Stimulated activated CD4-positive, alpha-beta T cell treated with anti-CD3 and anti-CD28 coated beads, TNF-alpha, amount 100 ng/mL, for 24 hours (primary cell): Measurements from ENCODE around the gene OPCML.

Experiments
- DNase-seq, 3 experiments: peaks; one replicate each; pipeline ENCODE4 v3.0.0-alpha.2; 2020; ENCODE audit warnings: low read depth in 3 of 3

Gene OPCML

GRCh38 chr11:132669949-132670348 is 862.4 kb downstream of the OPCML start:
- no peak for DNase-seq

- DNase-seq, result no peak
Observed at GRCh38 chr11:132665205-132665604, 867.1 kb downstream of the OPCML start.

- no peak for DNase-seq
Observed at GRCh38 chr11:132658696-132659095, 873.6 kb downstream of the OPCML start.

DNA sequence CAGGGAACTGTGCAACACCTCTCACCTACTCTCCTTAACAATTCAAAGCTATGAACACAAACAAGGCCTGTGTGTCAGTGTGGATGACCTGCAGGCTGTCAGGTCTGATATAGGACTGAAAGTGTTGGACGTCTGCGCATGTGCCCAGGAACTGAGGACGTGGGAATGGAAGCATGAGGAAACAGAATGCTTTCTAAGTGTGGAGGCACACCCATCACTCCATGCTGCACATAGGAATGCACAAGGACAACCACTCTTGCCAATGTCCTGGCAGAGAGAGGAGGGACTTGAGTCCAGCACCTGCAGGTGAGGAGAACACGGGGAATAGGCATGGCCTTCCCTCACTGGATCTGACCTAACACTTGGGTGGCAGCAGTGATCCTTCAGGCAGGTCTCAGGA is 874.3 kb downstream of the OPCML start:
- no peak for DNase-seq

- DNase-seq, result no peak
Observed at GRCh38 chr11:132655187-132655855, 877.0 kb downstream of the OPCML start.

DNA sequence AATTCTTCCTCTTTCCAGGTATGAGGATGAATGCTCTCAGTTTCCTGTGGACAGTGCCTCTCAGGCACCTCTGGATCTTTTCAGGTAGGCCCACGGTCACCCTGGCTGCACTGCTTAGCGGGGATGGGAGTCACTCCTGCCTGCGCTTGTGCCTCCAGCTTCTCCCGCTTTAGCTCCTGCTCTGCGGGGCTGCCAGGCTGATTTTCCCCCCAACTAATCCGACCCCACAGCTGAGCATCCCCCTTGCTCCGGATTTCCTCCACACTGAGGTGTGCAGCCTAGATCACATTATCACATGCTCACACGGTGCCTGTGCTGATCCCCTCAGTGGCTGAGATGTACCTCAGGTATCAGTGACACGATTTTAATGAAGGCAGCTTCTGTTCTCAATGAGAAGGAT is 879.1 kb downstream of the OPCML start:
- DNase-seq, result no peak

DNA sequence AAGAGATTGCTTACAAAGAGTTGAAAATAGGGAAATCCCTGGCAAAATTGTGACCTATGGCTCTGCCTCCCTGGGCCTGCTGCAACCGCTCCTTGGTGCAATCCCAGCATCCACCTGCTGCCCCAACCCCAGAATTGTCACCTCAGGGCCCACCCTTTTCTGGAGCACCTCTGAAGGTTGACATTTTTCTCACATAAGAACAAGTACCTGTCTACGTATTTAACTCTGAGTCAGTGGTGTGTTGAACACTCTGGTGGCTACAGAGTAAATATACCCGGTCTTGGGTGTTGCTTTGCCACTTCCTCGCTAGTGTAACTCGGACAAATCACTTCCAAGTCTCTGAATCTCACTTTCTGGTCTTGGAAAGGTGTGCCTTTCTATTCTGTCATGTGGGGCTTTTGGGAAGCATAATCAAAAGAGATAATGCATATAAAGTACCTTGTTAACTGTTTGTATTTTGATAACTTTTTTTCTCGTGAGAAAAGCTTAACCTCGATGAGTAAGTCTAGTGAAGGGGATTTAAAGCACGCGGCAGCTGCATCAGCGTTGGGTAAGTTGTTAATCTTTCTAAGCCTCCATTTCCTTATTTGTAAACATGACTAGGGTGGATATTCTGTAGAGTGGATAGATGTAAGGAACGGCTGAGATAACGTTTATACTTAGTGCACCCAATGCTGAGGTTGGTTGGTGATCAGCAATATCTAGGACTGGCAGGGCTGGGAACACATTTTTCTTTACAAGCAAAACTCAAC is 881.2 kb downstream of the OPCML start:
- DNase-seq, result no peak

- no peak for DNase-seq
Observed at GRCh38 chr11:132649277-132649676, 883.0 kb downstream of the OPCML start.

DNA sequence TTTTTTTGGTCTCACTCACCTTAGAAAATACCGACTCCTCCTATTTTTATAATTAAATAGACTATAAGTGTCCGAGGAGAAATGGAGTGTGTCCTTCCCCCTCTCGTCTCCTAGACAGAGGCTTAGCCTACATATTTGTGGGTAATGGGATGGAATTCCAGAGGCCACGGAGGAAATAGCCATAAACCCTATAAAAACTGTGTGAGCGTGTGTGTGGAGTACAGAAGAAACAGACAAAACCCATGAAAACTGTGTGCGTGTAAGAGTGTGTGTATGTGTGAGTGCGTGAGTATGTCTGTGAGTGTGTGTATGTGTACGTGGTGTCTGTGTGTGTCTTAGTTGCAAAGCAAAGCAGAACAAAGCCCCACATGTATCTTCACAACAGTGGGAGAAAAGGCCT is 883.5 kb downstream of the OPCML start:
- no peak for DNase-seq

- no peak for DNase-seq
Observed at GRCh38 chr11:132646890-132647289, 885.4 kb downstream of the OPCML start.

- DNase-seq, result no peak
Observed at GRCh38 chr11:132644520-132645239, 887.6 kb downstream of the OPCML start.

DNA sequence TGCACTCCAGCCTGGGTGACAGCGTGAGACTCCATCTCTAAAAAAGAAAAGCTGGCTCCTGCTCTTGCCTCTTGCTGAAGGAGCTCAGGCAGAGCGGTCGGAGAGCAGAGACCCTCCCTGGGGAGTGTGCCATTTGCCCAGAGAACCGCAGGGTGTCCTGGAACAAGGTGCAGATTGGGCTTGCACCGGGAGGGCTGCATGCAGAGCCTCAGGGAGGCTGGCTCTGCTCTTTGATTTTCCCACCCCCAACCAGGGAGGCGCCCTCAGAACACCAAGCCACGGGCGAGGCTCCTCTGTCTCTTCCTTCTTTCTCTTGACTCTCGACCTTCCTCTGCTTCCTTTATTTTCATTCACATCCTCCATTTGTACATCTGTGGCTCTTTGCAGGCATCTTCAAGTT is 889.1 kb downstream of the OPCML start:
- DNase-seq, result no peak

- DNase-seq, result no peak
Observed at GRCh38 chr11:132640952-132641351, 891.3 kb downstream of the OPCML start.

DNA sequence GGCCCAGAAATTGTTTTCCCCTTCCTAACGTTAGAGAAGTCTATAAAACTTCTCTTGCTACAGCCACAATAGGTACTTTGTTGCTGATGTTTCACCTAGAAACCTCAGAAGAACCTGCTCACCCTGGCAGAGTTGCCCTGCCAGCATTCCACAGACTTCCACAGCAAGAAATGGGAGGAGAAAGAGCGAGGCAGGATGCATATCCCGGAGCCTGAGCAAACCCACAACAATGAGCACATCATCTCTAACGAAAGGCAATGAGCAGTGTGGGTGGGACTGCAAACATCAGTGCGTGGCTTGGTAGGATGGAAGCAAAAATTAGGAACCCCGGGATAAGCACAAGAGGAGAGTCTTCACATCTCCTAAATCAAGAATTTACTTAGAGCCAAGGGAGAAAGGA is 892.3 kb downstream of the OPCML start:
- DNase-seq, result no peak

- no peak for DNase-seq
Observed at GRCh38 chr11:132639403-132639802, 892.9 kb downstream of the OPCML start.

DNA sequence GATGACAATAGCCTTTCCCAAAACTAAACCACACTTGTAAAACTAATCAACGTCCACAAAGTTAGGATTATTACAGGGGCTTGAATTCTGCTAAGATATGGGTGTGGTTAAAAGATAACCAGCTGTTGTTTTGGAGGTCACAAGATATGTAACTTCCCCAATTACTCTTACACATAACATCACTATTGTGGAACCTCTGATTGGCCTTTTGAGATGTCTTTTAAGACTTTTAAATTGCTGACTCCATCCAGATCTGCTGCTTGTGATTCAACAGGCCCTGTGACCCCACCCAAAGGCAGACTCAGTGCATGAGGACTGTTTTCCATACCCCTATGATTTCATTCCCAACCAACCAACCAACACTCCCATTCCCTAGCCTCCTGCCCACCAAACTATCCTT is 893.9 kb downstream of the OPCML start:
- DNase-seq, result no peak

DNA sequence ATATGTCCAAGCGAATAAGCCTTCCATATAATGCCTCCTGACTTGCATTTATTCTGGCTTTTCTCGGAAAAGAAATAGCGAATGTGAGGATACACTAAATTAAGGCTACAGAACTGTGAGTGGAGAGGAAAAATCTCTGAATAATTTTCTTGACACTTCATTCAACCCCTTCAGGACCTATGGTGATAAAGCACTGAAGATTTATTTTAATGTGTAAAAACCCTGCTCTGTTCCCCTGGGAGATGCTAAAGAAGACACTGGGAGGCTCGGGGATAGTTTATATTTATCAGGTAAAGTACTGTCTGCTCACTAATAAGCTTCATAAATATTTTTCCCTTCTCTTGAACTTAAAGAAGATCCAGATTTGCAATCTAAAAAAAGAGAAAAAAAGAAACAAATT is 895.8 kb downstream of the OPCML start:
- DNase-seq, result no peak

DNA sequence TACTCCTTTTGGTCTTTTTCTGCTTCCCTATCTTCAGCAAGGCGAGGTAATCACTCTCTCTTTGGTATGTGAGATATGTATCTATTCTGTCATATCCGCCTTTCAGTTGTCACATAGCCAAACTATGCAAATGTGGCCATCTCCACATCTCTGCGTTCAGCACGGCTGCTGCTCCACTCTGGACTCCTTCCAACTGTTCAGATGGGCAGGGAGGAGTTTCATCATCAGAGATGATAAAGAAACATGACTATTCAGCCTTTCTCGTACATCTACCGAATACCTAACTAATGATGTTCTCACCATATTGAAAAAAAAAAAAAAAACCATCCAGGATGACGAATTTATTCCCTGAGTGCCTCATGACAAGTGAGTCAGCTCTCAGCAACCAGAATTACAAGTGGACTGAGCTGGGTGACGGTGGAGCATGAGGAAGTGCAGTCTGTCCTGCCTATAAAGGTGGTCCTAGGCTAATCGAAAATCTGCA is 899.6 kb downstream of the OPCML start:
- no peak for DNase-seq

DNA sequence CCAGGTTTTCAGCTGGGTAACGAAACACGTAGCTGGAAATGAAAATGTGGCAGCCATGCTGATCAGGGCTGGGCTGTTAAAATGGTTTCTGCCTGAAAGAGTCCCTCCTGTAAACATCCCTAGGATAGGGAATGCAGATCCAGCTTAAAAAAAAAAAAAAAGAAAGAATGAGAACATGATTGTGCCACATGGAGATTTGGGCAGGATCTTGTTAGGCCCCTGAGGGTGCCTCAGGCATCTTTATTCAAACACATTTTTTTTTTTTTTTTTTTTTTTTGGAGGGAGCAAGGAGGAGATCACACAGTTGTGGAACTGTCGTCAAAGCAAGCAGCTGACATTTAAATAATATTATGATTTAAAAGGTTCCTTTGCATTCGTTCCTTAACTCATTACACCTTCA is 900.3 kb downstream of the OPCML start:
- DNase-seq, result no peak

- no peak for DNase-seq
Observed at GRCh38 chr11:132627981-132628380, 904.3 kb downstream of the OPCML start.

GRCh38 chr11:132626446-132626845 is 905.9 kb downstream of the OPCML start:
- no peak for DNase-seq

DNA sequence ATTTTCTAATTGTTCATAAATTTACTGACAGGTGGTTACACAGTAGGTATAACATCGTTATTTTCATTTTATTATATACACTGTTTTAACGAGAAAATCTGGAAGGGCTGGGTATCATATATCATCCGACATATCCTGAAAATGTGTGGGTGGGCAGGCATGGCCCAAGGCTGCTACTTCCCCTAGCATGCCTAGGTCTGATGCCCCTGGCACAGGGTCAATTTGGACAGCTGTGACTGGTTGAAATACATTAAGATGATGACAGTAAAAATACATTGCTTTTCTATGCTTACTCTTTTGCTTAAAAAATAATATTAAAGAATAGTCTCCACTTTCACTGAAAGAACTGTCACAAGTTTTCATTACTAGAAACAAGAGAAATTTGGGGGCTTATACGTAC is 908.8 kb downstream of the OPCML start:
- DNase-seq, result no peak
